Right lobe of liver (tissue), 4 donors: Measurements from ENCODE around the gene ERCC2.

ENCODE experiments used
- POLR2A ChIP-seq: fragments of 450-650 bp; IDR thresholded peaks from one replicate; pipeline ENCODE4 v1.6.1; 2017; ENCODE audit warnings: antibody characterized with exemption, mild to moderate bottlenecking
- TF ChIP-seq, protein P1 (sequence below), 4 donors: fragments of 200-600 bp in 3 of 4; fragments of 450-650 bp in 1 of 4; IDR thresholded peaks; one replicate each; pipeline versions ENCODE4 v1.5.1 to v1.8.0; 2016 to 2022; ENCODE audit warnings: antibody characterized with exemption in 4 of 4, mild to moderate bottlenecking in 2 of 4
- donor health status: DM: no; HTN: no; CAD: no.
- donor health status: DM: no; HTN: no; CAD: no.
- donor health status: DM: no; HTN: yes; CAD: no.

GRCh38 chr19:45376045-45376724, 5.8 kb upstream of the ERCC2 start:
- no peak for TF ChIP-seq POLR2A
- TF ChIP-seq, protein P1, sequence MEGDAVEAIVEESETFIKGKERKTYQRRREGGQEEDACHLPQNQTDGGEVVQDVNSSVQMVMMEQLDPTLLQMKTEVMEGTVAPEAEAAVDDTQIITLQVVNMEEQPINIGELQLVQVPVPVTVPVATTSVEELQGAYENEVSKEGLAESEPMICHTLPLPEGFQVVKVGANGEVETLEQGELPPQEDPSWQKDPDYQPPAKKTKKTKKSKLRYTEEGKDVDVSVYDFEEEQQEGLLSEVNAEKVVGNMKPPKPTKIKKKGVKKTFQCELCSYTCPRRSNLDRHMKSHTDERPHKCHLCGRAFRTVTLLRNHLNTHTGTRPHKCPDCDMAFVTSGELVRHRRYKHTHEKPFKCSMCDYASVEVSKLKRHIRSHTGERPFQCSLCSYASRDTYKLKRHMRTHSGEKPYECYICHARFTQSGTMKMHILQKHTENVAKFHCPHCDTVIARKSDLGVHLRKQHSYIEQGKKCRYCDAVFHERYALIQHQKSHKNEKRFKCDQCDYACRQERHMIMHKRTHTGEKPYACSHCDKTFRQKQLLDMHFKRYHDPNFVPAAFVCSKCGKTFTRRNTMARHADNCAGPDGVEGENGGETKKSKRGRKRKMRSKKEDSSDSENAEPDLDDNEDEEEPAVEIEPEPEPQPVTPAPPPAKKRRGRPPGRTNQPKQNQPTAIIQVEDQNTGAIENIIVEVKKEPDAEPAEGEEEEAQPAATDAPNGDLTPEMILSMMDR (IDR thresholded peaks at IDR 0.05), result no peak
